HFF-Myc (cell line): ENCODE data around the gene CPLX3.

Experiments used
- DNase-seq: peaks from one replicate; pipeline ENCODE4 v3.0.0-alpha.2; 2011; ENCODE audit warnings: low read depth; ENCODE audit errors: extremely low read depth
- H3K4me3 ChIP-seq: replicated peaks from 2 replicates; pipeline ENCODE4 v1.5.1; 2011; ENCODE audit warnings: low read depth, mild to moderate bottlenecking, control low read depth, low read length
- TF ChIP-seq, protein P1 (sequence below): IDR thresholded peaks from 2 replicates; pipeline ENCODE4 v1.5.1; 2012; ENCODE audit warnings: mild to moderate bottlenecking, low read depth, low read length, control low read depth; ENCODE audit errors: missing control alignments

Gene CPLX3

GRCh38 chr15:74788683-74789151 is 37.7 kb upstream of the CPLX3 start:
- H3K4me3 ChIP-seq: no peak overlapping the region
- TF ChIP-seq, protein P1, sequence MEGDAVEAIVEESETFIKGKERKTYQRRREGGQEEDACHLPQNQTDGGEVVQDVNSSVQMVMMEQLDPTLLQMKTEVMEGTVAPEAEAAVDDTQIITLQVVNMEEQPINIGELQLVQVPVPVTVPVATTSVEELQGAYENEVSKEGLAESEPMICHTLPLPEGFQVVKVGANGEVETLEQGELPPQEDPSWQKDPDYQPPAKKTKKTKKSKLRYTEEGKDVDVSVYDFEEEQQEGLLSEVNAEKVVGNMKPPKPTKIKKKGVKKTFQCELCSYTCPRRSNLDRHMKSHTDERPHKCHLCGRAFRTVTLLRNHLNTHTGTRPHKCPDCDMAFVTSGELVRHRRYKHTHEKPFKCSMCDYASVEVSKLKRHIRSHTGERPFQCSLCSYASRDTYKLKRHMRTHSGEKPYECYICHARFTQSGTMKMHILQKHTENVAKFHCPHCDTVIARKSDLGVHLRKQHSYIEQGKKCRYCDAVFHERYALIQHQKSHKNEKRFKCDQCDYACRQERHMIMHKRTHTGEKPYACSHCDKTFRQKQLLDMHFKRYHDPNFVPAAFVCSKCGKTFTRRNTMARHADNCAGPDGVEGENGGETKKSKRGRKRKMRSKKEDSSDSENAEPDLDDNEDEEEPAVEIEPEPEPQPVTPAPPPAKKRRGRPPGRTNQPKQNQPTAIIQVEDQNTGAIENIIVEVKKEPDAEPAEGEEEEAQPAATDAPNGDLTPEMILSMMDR: no peak
- no peak for DNase-seq

DNA sequence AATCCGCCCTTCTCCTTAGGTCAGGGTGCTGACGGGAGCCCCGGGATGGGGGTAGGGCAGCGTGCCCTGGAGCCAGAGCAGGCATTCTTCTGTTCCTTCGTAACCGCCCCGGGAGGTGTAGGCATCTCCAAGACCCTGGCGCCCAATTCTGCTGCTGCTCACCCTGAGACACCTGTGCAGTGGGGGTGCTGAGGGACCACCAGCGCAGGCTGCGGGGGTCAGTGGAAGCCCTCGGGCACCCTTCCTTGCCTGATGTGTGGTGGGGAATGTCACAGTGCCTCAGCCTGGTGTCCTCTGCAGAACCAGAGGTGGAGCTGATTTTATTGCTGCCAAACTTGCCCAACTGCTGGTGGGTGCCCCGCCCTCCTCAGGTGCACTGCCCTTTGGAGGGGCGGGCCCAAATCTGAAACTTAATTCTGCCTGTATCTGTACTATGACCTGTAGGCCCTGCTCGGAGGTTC is 37.2 kb upstream of the CPLX3 start:
- no peak overlapping the region for H3K4me3 ChIP-seq
- DNase-seq: no peak
- TF ChIP-seq, protein P1: no peak

DNA sequence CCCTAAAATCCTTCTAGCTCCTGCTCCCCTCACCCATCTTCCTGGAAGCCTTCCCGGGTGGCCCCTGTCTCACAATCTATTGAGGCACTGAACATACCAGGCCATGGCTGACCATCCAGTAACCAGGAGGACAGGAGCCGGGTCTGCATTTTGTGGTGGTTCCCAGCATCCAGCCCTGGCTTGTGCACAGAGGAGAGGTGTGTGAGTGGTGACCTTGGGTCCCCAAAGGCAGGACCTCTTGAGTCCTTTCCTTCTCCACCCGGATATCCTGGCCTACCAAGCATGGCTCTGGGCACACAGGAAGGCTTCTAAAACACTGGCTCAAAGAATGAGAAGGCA is 36.7 kb upstream of the CPLX3 start:
- TF ChIP-seq, protein P1: no peak
- no peak for DNase-seq
- no peak overlapping the region for H3K4me3 ChIP-seq

DNA sequence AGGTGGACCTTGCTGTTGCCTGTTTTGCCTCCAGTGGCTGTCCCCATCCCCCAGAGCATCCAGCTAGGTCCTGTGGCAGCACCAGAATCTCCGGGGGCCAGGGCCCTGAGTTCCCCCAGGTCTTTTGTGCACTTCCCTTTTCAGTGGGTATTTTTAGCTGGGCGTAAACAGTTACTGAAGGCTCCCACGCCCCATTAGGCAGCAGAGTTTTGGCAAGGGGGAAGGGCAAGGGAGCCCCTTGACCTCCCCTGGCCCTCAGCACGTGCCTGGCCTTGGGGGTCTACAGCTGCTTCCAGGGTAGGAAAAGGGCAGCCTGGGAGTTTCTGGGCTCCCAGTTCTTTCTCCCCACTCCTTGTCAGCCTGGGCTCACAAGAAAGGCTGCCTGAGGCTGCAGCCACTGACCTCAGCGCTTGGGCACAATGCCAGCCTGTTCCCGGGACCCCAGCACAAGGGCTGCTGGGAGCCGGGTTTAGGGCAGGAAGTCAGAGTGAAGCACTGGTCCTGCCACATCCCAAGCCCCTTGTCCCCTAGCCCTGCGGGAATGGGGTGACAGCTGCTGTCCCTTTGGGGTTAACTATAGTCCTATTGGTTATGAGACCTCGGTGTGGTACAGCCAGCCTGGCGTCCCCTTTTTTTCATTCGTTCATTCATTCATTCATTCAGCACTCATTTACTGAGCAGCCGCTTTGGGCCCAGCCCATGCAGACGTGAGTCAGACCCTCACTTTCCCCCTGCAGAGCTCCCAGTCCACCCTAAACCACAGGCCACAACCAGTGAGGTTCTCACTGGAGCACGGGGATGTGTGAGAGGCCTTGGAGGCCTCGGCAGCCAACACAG is 36.1 kb upstream of the CPLX3 start:
- no peak for DNase-seq
- no peak overlapping the region for H3K4me3 ChIP-seq
- TF ChIP-seq, protein P1: no peak

- no peak for DNase-seq
- TF ChIP-seq, protein P1: no peak
- H3K4me3 ChIP-seq: no peak overlapping the region
Observed at GRCh38 chr15:74791007-74791406, 35.4 kb upstream of the CPLX3 start.

GRCh38 chr15:74791667-74792066 is 34.8 kb upstream of the CPLX3 start:
- TF ChIP-seq, protein P1: no peak
- H3K4me3 ChIP-seq: no peak overlapping the region

More at GRCh38 chr15:74791667-74792066, 34.8 kb upstream of the CPLX3 start:
- no peak for DNase-seq
